GM15510 (cell line): Measurements from ENCODE around the gene ZFYVE21.
A peak's percentile ranks its signal among the peaks of the same experiment; 100 is the strongest.

Experiments
- POLR2A ChIP-seq: IDR thresholded peaks from 3 replicates; pipeline ENCODE4 v1.6.1; 2011; ENCODE audit warnings: borderline replicate concordance; ENCODE audit not compliant: insufficient read length; ENCODE audit errors: extremely low read depth

ZFYVE21 gene

GRCh38 chr14:103688441-103688840 is 27.2 kb upstream of the ZFYVE21 start:
- no peak for TF ChIP-seq POLR2A

DNA sequence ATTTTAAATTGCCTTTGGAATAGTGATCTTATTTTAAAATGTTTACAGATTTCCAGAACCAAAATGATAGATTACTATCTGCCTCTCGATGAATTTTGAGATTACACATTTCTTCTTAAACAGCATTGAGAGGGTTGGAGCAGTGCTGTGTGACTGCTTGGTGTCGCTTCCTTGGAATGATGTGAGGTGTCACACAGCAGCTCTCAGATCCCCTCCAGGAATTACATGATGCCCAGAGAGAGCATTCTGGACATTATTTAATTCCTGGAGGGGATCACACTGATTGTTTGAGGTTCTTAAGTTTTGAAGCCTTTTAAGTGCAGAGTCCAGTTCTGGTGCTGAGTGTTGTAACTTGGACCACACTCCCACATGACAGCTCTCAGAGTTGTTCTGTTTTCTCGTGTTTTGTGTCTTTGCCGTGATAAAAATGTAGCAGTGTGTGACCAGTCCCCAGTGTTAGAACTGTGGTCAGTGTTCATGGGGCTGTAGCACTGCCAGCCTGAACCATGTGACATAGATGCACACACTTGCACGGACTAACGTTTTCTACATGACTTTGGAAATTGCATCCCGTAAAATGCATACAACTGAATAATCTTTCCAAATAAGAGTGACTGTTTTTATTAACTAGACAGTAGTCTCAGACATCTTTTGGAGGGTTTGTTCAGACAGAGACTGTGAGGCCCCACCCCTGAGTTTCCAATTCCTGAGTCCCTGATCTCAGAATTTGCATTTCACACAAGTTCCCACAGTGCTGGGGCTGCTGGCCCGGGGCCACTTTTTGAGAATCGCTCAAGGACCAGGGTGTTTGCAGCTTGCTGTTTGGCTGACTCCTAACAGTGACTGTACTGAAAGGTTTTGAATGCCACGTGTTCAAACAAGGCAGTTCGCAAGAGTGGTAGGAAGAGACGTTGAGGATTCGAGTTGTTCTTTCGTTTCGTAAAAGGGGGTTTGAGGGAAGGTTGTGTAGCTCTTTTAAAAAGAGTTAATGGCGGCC is 26.4 kb upstream of the ZFYVE21 start:
- TF ChIP-seq POLR2A, result peak; percentile 20

DNA sequence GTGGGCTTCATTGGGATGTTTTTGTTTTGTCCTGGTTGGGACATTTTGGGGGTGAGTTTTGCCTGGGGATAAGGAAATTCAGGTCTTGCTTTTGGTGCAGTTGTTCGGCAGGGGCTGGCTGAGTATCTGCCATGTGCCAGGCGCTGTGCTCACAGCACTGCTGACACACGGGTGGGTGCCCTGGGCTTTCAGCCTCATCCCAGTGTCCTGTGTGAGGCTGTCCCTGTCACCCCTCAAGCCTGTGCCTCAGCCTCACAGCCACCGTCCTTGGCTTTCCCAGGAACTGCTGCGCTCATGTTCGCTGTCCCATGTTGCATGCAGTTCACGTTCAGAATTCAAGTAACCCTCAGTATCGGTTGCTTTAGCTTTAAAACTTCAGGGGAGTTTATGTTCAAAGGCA is 25.3 kb upstream of the ZFYVE21 start:
- no peak for TF ChIP-seq POLR2A

GRCh38 chr14:103692159-103692558 is 23.5 kb upstream of the ZFYVE21 start:
- TF ChIP-seq POLR2A, result no peak

GRCh38 chr14:103692871-103693270 is 22.7 kb upstream of the ZFYVE21 start:
- TF ChIP-seq POLR2A, result peak; percentile 13

DNA sequence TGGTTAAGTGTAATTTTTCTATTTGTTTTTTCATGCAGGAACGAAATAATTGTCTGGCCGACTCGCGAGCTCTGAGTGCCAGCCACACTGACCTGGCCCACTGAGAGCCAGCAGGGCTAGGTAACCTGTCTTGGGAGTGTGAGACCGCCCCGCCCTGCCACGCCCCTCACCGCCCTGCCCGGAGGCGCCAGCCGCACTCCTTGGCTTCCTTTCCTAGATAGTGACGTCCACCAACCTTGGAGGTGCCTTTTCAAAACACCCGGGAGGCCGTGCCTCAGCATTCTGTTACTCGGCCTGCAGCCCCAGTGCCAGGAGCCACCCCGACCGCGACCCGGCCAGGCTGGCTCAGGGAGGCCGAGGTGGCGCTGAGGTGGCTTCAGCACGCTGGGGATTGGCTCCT is 22.1 kb upstream of the ZFYVE21 start:
- TF ChIP-seq POLR2A, result no peak

- TF ChIP-seq POLR2A, result no peak
Observed at GRCh38 chr14:103694572-103695026, 21.0 kb upstream of the ZFYVE21 start.

DNA sequence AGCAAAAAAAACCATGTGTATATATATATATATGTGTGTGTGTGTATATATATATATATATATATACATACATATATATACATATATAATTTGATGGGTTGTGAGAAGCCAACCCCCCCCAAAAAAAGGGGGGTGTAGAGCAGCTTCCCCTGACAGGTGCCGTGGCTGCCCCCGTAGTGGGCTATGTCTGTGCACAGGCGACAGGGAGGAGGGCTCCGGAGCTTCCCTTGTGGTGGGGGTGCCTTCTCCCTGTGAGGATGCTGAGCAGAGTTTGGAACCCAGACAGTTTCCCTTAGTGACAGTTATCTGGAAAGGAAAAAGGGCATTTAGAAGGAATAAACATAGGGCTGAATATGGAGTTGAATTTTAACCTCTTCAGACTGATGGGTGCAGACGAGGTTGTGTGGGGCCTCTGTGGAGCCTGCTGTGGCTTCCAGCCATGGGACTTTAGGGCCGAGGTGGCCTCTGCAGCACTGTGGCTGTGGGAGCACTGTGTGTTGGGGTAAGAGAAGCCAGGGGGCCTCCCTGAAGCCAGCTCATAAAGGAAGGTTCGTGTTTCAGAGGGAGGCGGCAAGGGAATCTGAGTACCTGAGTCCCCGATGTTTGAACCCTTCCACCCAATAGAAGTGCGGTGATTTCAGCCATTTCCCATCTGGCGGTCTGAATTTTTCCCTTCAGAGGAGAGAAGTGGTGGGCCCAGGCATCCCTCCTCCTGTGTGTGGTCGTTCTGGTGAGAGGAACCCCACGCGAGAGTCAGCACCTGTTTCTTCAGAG is 20.1 kb upstream of the ZFYVE21 start:
- TF ChIP-seq POLR2A, result no peak

DNA sequence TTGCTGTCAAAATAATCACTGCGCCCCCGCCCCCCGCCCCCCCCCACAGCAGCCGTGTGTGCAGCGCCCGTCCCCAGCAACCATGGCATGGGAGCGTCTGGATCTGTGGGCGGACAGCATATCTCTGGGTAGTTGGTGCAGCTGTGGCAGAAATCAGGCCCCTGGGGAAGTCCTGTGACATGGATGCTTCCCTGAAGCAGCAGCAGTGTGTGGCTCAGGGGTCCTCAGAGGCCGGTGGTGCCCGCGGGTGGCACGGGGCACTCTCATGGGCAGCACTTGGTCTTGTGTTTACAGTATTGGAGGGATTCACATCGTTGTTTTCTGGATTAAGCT is 19.6 kb upstream of the ZFYVE21 start:
- no peak for TF ChIP-seq POLR2A

- peak; percentile 5 for TF ChIP-seq POLR2A
Observed at GRCh38 chr14:103696466-103697071, 19.0 kb upstream of the ZFYVE21 start.

DNA sequence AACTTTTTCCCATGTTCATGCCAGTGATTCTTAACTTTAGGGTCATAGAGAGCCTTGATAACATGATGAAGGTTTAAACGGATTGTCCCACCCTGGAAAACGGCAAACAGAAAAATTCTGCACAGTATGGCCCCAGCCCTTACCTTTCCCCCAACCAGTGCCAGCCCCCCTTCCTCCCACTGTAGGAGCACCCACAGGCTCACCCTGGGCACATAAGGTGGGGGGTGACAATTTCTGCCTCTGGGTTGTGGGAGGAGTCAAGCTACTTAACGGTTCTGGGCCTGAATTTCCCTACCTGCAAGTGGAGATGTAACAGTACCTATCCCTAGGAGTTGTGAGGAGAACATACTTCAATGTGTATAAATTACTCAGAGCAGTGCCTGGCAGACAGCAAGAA is 18.4 kb upstream of the ZFYVE21 start:
- TF ChIP-seq POLR2A, result no peak

DNA sequence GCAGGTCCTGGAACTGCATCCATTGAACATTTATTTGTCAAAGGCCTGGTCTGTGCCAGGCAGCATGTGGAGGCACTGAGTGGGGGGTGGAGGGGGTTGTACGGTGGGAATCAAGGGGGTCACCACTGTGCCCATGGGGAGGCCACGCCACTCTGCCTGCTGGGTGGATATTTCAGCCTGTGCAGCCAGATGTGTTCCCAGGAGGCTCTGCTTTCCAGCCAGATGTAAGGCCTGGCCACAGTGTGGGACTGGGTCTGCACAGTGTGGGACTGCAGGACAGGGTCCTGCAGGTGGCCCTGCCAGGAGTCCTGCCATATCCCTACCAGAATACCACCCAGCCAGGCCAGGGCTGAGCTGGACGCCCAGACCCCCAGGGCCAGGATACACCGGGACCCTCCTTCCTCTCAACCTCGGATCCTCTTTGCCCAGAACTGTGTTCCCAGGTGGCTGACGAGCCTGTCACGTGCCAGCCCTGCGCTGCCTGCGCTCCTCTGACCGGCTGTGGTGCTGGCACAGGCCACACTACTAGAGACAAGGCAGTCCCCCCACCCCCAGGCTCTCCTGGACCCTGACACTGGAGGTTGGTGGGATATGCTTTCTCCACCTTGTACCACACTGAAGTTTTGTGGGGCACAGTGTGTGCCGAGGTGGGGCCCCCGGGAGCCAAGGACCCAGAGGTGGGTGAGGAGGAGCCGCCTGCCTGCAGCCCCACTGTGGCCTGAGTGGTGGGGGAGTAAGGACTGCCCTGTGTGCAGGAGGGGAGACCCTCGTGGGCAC is 17.8 kb upstream of the ZFYVE21 start:
- no peak for TF ChIP-seq POLR2A

DNA sequence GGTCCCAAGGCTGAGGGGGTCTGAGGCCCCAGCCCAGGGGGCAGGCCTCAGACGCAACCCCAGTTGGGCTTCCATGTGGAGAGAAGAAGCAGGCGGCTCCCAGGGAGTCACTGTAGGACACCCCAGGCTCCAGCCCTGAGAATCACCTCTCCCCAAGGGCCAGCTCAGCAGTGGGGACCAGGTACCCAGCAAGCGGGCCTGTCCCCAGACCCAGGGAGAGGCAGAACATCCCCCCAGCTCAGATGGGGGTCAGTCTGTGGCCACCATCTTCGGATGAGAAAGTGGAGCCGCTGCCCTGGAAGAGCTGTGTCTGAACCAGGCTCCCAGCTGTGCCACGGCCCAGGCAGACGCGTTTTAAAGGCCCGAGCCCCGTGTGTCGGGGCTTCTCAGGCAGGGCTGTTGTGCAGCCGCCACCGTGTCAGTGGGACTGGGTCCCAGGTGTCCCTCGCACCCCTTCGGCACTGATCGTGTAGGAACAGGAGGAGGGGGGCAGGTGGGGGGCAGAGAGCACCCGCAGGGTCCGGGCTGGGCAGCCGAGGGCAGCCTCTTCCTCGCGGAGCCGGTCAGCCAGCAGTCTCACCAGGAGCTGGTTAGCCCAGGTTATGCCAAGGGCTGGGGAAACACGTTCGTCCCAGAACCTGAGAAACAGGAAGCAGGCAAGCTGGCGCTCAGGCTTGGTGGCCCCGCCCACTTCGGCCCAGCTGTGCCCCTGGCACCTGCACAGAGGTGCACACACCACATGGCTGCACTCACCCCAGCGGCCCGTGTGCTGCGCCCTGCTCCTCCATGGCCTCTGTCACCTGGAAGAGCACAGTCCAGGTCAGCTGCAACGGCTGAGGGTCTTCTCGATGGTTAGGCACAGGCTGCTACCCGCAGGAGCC is 17.0 kb upstream of the ZFYVE21 start:
- TF ChIP-seq POLR2A, result peak; percentile 5

DNA sequence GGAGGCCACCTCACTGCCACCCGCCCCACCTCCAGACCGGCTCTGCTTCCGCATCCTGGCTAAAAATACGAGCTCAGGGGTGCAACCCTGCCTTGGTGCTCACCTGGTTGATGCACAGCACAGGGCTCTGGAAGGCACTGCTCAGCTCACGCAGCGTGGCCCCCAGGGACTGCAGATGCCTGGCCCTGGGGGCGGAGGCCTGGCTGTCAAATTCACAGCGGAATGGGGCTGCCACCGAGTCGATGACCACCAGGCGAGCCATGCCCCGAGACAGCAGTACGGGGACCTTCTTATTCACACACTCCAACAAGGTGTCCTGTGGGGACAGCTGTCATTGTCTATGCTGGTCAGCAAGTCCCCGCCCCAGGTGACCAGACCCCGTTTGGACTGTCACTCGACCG is 16.3 kb upstream of the ZFYVE21 start:
- no peak for TF ChIP-seq POLR2A
